Cardiac muscle cell (in vitro differentiated cells and primary cell): ENCODE results near the gene KIF1C. TPM values are rescaled to one million over a fixed set of nuclear protein-coding genes. Genes with fewer than 3 reads are reported as not detected.

Source experiments
- DNase-seq, 2 donors: peaks; one replicate each; pipeline versions ENCODE4 v3.0.0 to v3.0.0-alpha.2; 2010 to 2017; ENCODE audit warnings: low read depth in 1 of 2, low spot score in 1 of 2
- H3K27ac ChIP-seq: fragments of 200-600 bp; sonication (generic); 2 replicates; pipeline ENCODE4 v1.5.1; 2016
- H3K27me3 ChIP-seq: fragments of 200-600 bp; sonication (generic); 2 replicates; pipeline ENCODE4 v1.6.0; 2016; ENCODE audit warnings: control low read depth
- H3K36me3 ChIP-seq: fragments of 200-600 bp; sonication (generic); 2 replicates; pipeline ENCODE4 v1.5.1; 2016; ENCODE audit warnings: control low read depth
- H3K4me1 ChIP-seq: fragments of 200-600 bp; sonication (generic); 2 replicates; pipeline ENCODE4 v1.8.1; 2017; ENCODE audit warnings: low read depth, mild to moderate bottlenecking, mixed run types
- H3K4me3 ChIP-seq: fragments of 200-600 bp; sonication (generic); 2 replicates; pipeline ENCODE4 v1.5.1; 2016; ENCODE audit warnings: mild to moderate bottlenecking
- H3K9me3 ChIP-seq: fragments of 200-600 bp; sonication (generic); 2 replicates; pipeline ENCODE4 v1.5.1; 2017; ENCODE audit warnings: low read depth, mild to moderate bottlenecking, control low read depth
- polyA plus RNA-seq: library from polyadenylated mRNA; unstranded; fragments of >200 nt; fragmentation: Nextera tagmentation; extraction: Ambion mirVana; gene quantifications from 2 replicates; pipeline ENCODE4 v1.2.1, GENCODE V29; 2016
- total RNA-seq: library from RNA; depleted of rRNA; stranded (reverse); fragments of >200 nt; gene quantifications from 2 replicates; pipeline ENCODE4 v1.2.3, GENCODE V29; 2016
- TF ChIP-seq, protein P1 (sequence below): IDR thresholded peaks from 2 replicates; pipeline ENCODE4 v1.5.1; 2012; ENCODE audit warnings: low read depth, mild to moderate bottlenecking, low read length

KIF1C gene
- total and polyA plus RNA-seq, 2 experiments from 2014 or later, result 65.8 to 67.1 TPM

DNA sequence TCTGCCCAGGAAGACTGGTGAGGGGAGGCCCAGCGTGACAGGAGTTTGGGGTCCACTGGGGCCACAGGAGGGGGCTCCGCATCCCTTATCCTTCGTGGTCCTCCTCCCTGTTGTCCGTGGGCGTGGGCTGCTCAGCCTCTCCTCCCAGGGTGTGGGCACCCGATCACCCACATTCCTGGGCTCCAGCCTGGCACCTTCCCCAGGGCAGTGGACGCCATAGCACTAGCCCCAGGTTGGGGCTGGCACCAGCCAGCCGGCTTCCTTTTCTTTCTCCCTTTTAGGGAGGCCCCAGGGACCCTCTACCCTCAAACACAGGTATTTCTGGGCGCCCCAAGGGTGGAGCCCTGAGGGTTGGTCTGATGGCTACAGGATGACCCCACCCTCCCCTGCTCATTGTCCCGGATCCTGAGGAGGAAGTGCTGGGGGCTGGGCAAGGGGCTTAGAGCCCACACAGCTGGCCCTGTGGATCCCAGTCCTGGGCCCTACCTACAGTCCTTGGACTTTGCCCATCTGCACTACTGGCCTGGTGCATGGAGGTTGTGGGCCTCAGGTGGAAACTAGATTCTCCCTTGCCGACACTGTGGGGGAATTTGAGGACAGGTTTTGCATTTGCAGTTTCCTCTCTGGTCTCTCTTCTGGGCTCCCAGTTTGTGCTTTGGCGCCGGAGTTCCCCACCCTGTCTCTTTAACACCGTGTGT, 1.1 kb downstream of the KIF1C start:
- Histone ChIP-seq H3K27me3 (no peaks in the 10 kb centered on the region), H3K36me3 (peaks cover 26% of the 10 kb centered on the region), H3K9me3 (no peaks in the 10 kb centered on the region), H3K4me3 (peak overlapping the region; percentile 90), H3K27ac (peak overlapping the region; percentile 87), H3K4me1 (peaks cover 26% of the 10 kb centered on the region)
- no peak for DNase-seq
- TF ChIP-seq, protein P1, sequence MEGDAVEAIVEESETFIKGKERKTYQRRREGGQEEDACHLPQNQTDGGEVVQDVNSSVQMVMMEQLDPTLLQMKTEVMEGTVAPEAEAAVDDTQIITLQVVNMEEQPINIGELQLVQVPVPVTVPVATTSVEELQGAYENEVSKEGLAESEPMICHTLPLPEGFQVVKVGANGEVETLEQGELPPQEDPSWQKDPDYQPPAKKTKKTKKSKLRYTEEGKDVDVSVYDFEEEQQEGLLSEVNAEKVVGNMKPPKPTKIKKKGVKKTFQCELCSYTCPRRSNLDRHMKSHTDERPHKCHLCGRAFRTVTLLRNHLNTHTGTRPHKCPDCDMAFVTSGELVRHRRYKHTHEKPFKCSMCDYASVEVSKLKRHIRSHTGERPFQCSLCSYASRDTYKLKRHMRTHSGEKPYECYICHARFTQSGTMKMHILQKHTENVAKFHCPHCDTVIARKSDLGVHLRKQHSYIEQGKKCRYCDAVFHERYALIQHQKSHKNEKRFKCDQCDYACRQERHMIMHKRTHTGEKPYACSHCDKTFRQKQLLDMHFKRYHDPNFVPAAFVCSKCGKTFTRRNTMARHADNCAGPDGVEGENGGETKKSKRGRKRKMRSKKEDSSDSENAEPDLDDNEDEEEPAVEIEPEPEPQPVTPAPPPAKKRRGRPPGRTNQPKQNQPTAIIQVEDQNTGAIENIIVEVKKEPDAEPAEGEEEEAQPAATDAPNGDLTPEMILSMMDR, result no peak

- Histone ChIP-seq H3K27ac (peak overlapping the region; percentile 87), H3K4me3 (peak overlapping the region; percentile 90), H3K36me3 (peaks cover 32% of the 10 kb centered on the region), H3K4me1 (peaks cover 26% of the 10 kb centered on the region), H3K27me3 (no peaks in the 10 kb centered on the region), H3K9me3 (no peaks in the 10 kb centered on the region)
- DNase-seq, result no peak
- TF ChIP-seq, protein P1, result no peak
Observed at GRCh38 chr17:4999430-5000093, 1.8 kb downstream of the KIF1C start.

GRCh38 chr17:5000237-5000639, 2.5 kb downstream of the KIF1C start:
- no peaks in the 10 kb centered on the region for H3K9me3 ChIP-seq
- no peaks in the 10 kb centered on the region for H3K27me3 ChIP-seq
- peaks cover 39% of the 10 kb centered on the region for H3K36me3 ChIP-seq
- H3K4me1 ChIP-seq, result peaks cover 26% of the 10 kb centered on the region
- peak overlapping the region; percentile 87 for H3K27ac ChIP-seq
- TF ChIP-seq, protein P1, result no peak
- DNase-seq, result peak; percentile 54 to 60
- H3K4me3 ChIP-seq, result peak overlapping the region; percentile 90

DNA sequence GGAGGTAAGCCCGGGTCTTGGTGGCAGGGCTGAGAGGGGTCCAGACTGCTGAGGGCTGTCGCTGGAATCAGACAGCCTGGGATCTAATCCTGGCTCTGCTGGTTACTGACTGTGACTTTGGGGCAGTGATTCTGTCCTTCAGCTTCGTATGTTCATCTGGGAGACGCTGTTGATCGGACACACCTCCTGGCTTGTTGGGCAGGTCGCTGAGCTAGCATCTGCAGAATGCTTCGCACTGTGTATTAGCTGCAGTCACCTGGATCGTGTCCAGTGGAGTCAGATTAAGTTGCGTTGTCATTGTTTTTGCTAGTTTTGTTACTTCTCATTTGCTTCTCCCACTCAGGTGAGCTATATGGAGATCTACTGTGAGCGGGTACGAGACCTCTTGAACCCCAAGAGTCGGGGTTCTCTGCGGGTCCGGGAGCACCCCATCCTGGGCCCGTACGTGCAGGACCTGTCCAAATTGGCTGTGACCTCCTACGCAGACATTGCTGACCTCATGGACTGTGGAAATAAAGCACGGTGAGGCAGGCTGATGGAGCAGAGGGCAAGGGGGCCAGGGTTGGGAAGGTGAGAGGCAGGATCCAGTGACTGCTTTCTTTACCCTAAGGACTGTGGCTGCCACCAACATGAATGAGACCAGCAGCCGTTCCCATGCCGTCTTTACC, 4.5 kb downstream of the KIF1C start:
- no peak for DNase-seq
- Histone ChIP-seq H3K9me3 (no peaks in the 10 kb centered on the region), H3K27ac (no peak overlapping the region), H3K36me3 (peaks cover 57% of the 10 kb centered on the region), H3K4me3 (no peak overlapping the region), H3K4me1 (peaks cover 22% of the 10 kb centered on the region), H3K27me3 (no peaks in the 10 kb centered on the region)
- TF ChIP-seq, protein P1, result no peak

- peaks cover 67% of the 10 kb centered on the region for H3K36me3 ChIP-seq
- TF ChIP-seq, protein P1, result no peak
Observed at GRCh38 chr17:5003214-5003867, 5.6 kb downstream of the KIF1C start.

More at GRCh38 chr17:5003214-5003867, 5.6 kb downstream of the KIF1C start:
- Histone ChIP-seq H3K9me3 (no peaks in the 10 kb centered on the region), H3K27ac (no peak overlapping the region), H3K27me3 (no peaks in the 10 kb centered on the region), H3K4me1 (peaks cover 22% of the 10 kb centered on the region), H3K4me3 (no peak overlapping the region)
- DNase-seq, result no peak
